ENCODE results near the gene NR2C2AP. TPM values are rescaled to one million over a fixed set of nuclear protein-coding genes. Genes with fewer than 3 reads are reported as not detected.

The NR2C2AP gene
- total and polyA plus RNA-seq, 2 of the 13 experiments (the other 11 are each of a cell fraction or from before 2014, with no cell fraction given): 12.2 to 26.8 TPM

DNA sequence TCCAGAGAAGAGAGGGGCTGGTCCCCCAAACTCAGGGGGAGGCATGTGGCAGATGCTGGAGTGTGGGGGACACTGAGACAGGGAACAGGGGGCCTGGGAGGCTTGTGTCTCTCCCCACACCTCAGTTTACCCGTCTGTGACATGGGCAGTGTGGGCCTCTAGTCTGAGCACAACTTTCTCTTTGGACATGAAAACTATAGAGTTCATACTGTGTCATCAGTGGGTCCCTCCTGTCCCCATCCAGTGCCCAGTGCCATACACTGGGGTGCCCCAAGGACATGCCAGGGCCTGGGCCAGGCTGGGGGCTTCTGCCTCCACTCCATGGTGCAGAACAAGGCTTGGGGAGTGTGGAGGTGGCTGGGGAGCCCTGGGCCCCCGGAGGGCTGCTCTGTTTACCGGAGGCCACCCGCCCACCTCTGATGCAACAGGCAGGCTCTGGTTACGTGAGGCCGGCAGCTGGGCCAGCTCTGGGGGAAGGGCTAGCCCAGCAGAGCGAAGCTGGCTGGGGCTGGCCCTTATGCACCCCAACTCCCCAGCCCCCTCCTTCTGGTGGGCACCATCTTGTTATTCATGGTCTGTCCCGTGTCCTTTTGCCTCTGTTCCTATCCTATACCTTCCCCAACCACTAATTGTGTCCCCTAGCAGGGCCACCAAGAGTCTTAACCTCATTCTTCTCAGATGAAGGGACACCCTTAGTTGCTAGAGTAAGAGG is 31.2 kb downstream of the NR2C2AP start (continued):
- TF ChIP-seq, protein P1, sequence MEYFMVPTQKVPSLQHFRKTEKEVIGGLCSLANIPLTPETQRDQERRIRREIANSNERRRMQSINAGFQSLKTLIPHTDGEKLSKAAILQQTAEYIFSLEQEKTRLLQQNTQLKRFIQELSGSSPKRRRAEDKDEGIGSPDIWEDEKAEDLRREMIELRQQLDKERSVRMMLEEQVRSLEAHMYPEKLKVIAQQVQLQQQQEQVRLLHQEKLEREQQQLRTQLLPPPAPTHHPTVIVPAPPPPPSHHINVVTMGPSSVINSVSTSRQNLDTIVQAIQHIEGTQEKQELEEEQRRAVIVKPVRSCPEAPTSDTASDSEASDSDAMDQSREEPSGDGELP (IDR thresholded peaks at IDR 0.05; ENCODE audit: borderline replicate concordance, low read depth): peak; percentile 92
- TF ChIP-seq, protein P2, sequence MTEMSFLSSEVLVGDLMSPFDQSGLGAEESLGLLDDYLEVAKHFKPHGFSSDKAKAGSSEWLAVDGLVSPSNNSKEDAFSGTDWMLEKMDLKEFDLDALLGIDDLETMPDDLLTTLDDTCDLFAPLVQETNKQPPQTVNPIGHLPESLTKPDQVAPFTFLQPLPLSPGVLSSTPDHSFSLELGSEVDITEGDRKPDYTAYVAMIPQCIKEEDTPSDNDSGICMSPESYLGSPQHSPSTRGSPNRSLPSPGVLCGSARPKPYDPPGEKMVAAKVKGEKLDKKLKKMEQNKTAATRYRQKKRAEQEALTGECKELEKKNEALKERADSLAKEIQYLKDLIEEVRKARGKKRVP (CRISPR knock-in tag; IDR thresholded peaks at IDR 0.05): peak; percentile 12 to 99; a peak in 2 of 4 replicates
- TF ChIP-seq NFE2L2 (IDR thresholded peaks at IDR 0.05; ENCODE audit: low read length) (no peak), HNRNPL (IDR thresholded peaks at IDR 0.05; ENCODE audit: low read depth, low read length) (peak; percentile 46; the same call in 1 of the 2 replicates), PAF1 (CRISPR knock-in tag; IDR thresholded peaks at IDR 0.05) (no peak), ZMYM3 (CRISPR knock-in tag; IDR thresholded peaks at IDR 0.05) (peak; percentile 69; the same call in 1 of the 2 replicates), ISL2 (CRISPR knock-in tag; IDR thresholded peaks at IDR 0.05) (0 out of 2 replicates have a peak, but pooled peaks have one; percentile 32), ZNF614 (CRISPR knock-in tag; IDR thresholded peaks at IDR 0.05; ENCODE audit: borderline replicate concordance) (peak; percentile 16; the same call in 1 of the 2 replicates), GATAD1 (CRISPR knock-in tag; IDR thresholded peaks at IDR 0.05) (peak; percentile 48; the same call in 1 of the 2 replicates), FOXA3 (CRISPR knock-in tag; IDR thresholded peaks at IDR 0.05) (peak; percentile 92), ZNF383 (CRISPR knock-in tag; IDR thresholded peaks at IDR 0.05; ENCODE audit: borderline replicate concordance) (no peak), ZSCAN9 (CRISPR knock-in tag; IDR thresholded peaks at IDR 0.05; ENCODE audit: borderline replicate concordance) (peak; percentile 54; the same call in 1 of the 2 replicates)
- TF ChIP-seq, protein P3, sequence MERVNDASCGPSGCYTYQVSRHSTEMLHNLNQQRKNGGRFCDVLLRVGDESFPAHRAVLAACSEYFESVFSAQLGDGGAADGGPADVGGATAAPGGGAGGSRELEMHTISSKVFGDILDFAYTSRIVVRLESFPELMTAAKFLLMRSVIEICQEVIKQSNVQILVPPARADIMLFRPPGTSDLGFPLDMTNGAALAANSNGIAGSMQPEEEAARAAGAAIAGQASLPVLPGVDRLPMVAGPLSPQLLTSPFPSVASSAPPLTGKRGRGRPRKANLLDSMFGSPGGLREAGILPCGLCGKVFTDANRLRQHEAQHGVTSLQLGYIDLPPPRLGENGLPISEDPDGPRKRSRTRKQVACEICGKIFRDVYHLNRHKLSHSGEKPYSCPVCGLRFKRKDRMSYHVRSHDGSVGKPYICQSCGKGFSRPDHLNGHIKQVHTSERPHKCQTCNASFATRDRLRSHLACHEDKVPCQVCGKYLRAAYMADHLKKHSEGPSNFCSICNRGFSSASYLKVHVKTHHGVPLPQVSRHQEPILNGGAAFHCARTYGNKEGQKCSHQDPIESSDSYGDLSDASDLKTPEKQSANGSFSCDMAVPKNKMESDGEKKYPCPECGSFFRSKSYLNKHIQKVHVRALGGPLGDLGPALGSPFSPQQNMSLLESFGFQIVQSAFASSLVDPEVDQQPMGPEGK (CRISPR knock-in tag; IDR thresholded peaks at IDR 0.05): peak; percentile 99
- TF ChIP-seq, protein P4, sequence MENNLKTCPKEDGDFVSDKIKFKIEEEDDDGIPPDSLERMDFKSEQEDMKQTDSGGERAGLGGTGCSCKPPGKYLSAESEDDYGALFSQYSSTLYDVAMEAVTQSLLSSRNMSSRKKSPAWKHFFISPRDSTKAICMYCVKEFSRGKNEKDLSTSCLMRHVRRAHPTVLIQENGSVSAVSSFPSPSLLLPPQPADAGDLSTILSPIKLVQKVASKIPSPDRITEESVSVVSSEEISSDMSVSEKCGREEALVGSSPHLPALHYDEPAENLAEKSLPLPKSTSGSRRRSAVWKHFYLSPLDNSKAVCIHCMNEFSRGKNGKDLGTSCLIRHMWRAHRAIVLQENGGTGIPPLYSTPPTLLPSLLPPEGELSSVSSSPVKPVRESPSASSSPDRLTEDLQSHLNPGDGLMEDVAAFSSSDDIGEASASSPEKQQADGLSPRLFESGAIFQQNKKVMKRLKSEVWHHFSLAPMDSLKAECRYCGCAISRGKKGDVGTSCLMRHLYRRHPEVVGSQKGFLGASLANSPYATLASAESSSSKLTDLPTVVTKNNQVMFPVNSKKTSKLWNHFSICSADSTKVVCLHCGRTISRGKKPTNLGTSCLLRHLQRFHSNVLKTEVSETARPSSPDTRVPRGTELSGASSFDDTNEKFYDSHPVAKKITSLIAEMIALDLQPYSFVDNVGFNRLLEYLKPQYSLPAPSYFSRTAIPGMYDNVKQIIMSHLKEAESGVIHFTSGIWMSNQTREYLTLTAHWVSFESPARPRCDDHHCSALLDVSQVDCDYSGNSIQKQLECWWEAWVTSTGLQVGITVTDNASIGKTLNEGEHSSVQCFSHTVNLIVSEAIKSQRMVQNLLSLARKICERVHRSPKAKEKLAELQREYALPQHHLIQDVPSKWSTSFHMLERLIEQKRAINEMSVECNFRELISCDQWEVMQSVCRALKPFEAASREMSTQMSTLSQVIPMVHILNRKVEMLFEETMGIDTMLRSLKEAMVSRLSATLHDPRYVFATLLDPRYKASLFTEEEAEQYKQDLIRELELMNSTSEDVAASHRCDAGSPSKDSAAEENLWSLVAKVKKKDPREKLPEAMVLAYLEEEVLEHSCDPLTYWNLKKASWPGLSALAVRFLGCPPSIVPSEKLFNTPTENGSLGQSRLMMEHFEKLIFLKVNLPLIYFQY (CRISPR knock-in tag; IDR thresholded peaks at IDR 0.05; ENCODE audit: borderline replicate concordance): peak; percentile 67; the same call in 1 of the 2 replicates
- TF ChIP-seq, protein P5, sequence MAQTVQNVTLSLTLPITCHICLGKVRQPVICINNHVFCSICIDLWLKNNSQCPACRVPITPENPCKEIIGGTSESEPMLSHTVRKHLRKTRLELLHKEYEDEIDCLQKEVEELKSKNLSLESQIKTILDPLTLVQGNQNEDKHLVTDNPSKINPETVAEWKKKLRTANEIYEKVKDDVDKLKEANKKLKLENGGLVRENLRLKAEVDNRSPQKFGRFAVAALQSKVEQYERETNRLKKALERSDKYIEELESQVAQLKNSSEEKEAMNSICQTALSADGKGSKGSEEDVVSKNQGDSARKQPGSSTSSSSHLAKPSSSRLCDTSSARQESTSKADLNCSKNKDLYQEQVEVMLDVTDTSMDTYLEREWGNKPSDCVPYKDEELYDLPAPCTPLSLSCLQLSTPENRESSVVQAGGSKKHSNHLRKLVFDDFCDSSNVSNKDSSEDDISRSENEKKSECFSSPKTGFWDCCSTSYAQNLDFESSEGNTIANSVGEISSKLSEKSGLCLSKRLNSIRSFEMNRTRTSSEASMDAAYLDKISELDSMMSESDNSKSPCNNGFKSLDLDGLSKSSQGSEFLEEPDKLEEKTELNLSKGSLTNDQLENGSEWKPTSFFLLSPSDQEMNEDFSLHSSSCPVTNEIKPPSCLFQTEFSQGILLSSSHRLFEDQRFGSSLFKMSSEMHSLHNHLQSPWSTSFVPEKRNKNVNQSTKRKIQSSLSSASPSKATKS (CRISPR knock-in tag; IDR thresholded peaks at IDR 0.05): no peak
- TF ChIP-seq, protein P6, sequence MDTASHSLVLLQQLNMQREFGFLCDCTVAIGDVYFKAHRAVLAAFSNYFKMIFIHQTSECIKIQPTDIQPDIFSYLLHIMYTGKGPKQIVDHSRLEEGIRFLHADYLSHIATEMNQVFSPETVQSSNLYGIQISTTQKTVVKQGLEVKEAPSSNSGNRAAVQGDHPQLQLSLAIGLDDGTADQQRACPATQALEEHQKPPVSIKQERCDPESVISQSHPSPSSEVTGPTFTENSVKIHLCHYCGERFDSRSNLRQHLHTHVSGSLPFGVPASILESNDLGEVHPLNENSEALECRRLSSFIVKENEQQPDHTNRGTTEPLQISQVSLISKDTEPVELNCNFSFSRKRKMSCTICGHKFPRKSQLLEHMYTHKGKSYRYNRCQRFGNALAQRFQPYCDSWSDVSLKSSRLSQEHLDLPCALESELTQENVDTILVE (CRISPR knock-in tag; IDR thresholded peaks at IDR 0.05): no peak

All from HepG2 (cell line).